Activated CD4-positive, alpha-beta T cell treated with anti-CD3 and anti-CD28 coated beads for 36 hours (primary cell): ENCODE results near the gene PHF12. TPM values are rescaled to one million over a fixed set of nuclear protein-coding genes. Genes with fewer than 3 reads are reported as not detected.
"Not testable (repeated sequence)": the region's sequence is repeated elsewhere in the genome, so short reads cannot be mapped to it uniquely, and the experiment has no call there.

Source experiments
- ATAC-seq: fragments of 200-7000 bp; cut with Tn5 transposase; one replicate; pipeline ENCODE4 v1.10.0; 2021; ENCODE audit warnings: mild to moderate bottlenecking, moderate library complexity
- CTCF ChIA-PET: fragments of 350-600 bp; sonication (Branson Sonifier 250); formaldehyde crosslinking; loops from one replicate; lab custom pipeline; 2021; ENCODE audit warnings: antibody characterized with exemption; lab: Charles Lee
- POLR2A ChIA-PET: fragments of 350-600 bp; sonication (Branson Sonifier 250); formaldehyde crosslinking; loops from one replicate; lab custom pipeline; 2021; ENCODE audit warnings: antibody characterized with exemption, inconsistent platforms; lab: Charles Lee
- DNase-seq: peaks from one replicate; pipeline ENCODE4 v3.0.0-alpha.2; 2020
- H3K27ac Mint-ChIP-seq: one replicate; pipeline ENCODE4 v1.8.0; 2021; ENCODE audit warnings: mixed read lengths
- H3K27me3 Mint-ChIP-seq: one replicate; pipeline ENCODE4 v1.8.0; 2021; ENCODE audit warnings: mixed read lengths
- H3K36me3 Mint-ChIP-seq: one replicate; pipeline ENCODE4 v1.8.0; 2021; ENCODE audit warnings: low read depth, mixed read lengths
- H3K4me1 Mint-ChIP-seq: one replicate; pipeline ENCODE4 v1.8.0; 2021; ENCODE audit warnings: mixed read lengths
- H3K4me3 Mint-ChIP-seq: one replicate; pipeline ENCODE4 v1.8.0; 2021; ENCODE audit warnings: mild to moderate bottlenecking, moderate library complexity, mixed read lengths
- H3K9me3 Mint-ChIP-seq: one replicate; pipeline ENCODE4 v1.8.0; 2021; ENCODE audit warnings: low read depth, mixed read lengths
- intact Hi-C, 2 experiments: fragments of 100-400 bp; cut with DNase I in 1 of 2; cut with micrococcal nuclease in 1 of 2; formaldehyde crosslinking; loops; one replicate each; pipeline versions ENCODE4 v1.14.2 to v1.15.1; 2022 to 2024; cut with DNase I, micrococcal nuclease
- total RNA-seq, 2 experiments: library from RNA; stranded (reverse); gene quantifications; one replicate each; pipeline ENCODE4 v1.2.3, GENCODE V29; 2021

PHF12 gene
- total RNA-seq, 2 experiments from 2014 or later, result 48.6 to 52.3 TPM

DNA sequence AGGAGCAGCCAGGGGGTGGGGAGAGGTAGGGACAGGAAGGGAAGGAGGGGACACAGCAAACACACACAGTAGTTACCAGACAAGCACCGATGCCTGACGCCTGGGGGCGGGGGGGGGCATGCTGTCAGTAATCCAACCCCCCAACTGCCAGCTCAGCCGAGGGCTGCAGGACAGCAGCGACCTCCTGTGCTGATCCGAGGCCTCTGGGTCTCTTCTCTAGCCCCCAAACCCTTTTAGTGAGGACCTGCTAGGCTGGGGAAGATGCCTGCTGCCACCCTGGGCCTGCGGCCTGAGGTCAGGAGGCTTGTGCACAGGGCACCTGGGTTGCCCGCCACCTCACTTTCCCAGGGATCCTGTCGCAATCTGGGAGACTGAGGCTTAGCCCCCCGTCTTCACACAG lies 65.4 kb downstream of the PHF12 start:
- Mint-ChIP-seq H3K27me3 (no peaks in the 10 kb centered on the region), H3K4me1 (peaks cover 9% of the 10 kb centered on the region), H3K27ac (no peak overlapping the region), H3K9me3 (no peaks in the 10 kb centered on the region), H3K4me3 (no peak overlapping the region), H3K36me3 (peaks cover 19% of the 10 kb centered on the region)
- POLR2A ChIA-PET, result no interaction called here
- DNase-seq (no peak), ATAC-seq (no peak)
- intact Hi-C loops, result no loop called here
- CTCF ChIA-PET, result interaction anchor here (1.3 kb wide), 1 partner anchor 17 kb away, joined by 3 read pairs; no protein-coding TSS in a partner anchor

DNA sequence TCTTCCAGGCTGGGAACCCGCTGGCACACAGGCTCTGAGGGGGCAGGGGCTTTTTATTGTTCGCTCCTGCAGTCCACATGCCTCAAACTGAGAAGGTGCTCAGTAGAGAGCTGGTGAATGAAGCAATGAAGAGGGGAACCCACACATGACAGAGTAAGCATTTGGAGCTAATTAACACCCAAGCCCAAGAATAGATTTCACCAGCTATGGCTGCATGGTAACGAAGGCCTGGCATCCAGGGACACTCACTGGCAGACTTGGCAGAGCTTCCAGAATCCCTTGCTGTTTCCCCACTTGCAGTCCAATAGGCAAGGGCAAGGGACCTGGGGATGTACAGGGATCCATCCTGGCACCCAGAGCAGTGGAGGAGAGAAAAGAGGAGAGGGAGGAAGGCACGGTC lies 66.0 kb downstream of the PHF12 start:
- ATAC-seq, result no peak
- peaks cover 20% of the 10 kb centered on the region for H3K36me3 Mint-ChIP-seq

DNA sequence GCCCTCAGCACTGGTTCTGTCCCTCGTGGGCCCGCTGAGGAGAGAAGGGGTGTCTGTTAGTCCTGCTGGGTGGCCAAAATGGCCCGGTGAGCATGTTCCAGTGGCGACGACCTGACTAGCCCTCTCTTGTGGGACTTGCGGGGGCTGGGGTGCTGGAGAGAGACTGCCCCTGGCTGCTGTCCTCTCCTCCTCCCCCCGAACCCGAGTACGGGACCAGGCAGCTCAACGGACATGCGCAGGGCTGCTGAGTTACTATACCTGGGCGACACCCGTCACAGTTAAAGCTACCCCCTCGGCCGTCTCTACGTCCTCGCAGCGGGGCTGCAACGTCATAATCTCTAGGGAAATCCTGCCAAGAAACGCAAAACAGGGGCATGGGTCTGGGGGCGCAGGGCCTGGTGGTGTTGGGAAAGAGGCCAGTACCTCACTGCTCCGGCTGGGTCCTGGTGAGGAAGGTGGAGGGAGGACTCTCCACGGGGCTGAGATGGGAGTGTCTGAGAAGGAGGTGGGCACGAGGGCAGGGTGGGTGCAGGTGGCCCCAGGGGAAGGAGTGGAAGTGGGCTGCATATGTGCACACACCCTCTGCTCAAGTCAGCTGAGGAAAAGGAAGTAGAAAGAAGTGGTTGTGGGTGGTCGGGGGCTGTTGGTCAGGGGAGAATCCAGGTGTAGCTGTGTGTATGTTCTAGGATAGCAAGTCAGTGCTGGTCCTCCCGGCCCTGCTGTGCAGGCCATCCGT lies 67.2 kb downstream of the PHF12 start:
- DNase-seq (no peak), ATAC-seq (no peak)
- intact Hi-C loops, result no loop called here
- H3K4me1 Mint-ChIP-seq, result no peaks in the 10 kb centered on the region
- no peaks in the 10 kb centered on the region for H3K27me3 Mint-ChIP-seq
- H3K27ac Mint-ChIP-seq, result no peak overlapping the region
- ChIA-PET CTCF (no interaction called here), POLR2A (no interaction called here)
- H3K9me3 Mint-ChIP-seq, result no peaks in the 10 kb centered on the region
- no peak overlapping the region for H3K4me3 Mint-ChIP-seq
- H3K36me3 Mint-ChIP-seq, result peaks cover 23% of the 10 kb centered on the region

More for the DNA sequence above, 66.0 kb downstream of the PHF12 start:
- CTCF ChIA-PET, result interaction anchor here (1.3 kb wide), 1 partner anchor 17 kb away, joined by 3 read pairs; no protein-coding TSS in a partner anchor
- Mint-ChIP-seq H3K9me3 (no peaks in the 10 kb centered on the region), H3K27ac (no peak overlapping the region), H3K4me3 (no peak overlapping the region), H3K27me3 (no peaks in the 10 kb centered on the region), H3K4me1 (peaks cover 5% of the 10 kb centered on the region)
- intact Hi-C loops, result no loop called here
- no peak for DNase-seq
- POLR2A ChIA-PET, result no interaction called here

DNA sequence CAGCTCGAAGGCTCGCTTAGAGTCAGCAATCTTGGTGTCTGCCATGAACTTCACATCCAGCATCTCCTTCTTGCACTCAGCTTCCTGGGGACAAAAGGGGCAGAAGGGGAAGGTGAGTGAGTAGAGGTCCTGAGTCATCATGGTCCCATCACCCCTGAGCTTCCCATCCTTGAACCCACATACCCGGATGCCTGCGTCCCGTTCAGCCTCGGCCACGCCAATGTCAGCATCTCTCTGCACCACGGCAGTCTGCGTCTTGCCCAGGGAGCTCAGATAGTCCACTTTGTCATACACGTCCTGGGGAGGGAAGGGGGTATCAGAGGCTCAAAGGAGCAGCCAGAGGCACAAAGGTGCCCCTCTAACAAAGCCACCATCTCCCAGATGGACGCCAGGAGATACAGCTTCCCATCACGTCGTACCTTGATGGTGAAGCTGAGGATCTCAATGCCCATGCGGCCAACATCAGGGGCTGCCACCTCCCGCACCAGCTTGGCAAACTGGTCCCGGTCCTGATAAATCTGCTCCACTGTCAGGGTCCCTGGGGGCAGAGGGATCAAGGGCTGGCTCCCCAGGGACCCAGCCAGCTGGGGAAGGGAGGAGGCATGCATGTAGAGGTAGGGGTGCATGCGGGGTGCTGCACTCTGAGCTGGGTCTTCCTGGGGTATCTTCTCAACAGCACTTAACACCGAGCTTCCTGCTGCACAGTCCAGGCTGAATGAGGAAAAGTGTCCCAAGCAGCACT lies 69.0 kb downstream of the PHF12 start:
- no peak for ATAC-seq
- intact Hi-C loops, result no loop called here
- Mint-ChIP-seq H3K27me3 (no peaks in the 10 kb centered on the region), H3K4me3 (no peak overlapping the region), H3K36me3 (peaks cover 28% of the 10 kb centered on the region), H3K27ac (no peak overlapping the region), H3K4me1 (peaks cover 12% of the 10 kb centered on the region), H3K9me3 (no peaks in the 10 kb centered on the region)
- ChIA-PET POLR2A (interaction anchor here (0.5 to 0.6 kb wide), 2 partner anchors 11 to 141 kb away, joined by 4 to 5 read pairs; no protein-coding TSS in a partner anchor), CTCF (no interaction called here)
- DNase-seq, result no peak

DNA sequence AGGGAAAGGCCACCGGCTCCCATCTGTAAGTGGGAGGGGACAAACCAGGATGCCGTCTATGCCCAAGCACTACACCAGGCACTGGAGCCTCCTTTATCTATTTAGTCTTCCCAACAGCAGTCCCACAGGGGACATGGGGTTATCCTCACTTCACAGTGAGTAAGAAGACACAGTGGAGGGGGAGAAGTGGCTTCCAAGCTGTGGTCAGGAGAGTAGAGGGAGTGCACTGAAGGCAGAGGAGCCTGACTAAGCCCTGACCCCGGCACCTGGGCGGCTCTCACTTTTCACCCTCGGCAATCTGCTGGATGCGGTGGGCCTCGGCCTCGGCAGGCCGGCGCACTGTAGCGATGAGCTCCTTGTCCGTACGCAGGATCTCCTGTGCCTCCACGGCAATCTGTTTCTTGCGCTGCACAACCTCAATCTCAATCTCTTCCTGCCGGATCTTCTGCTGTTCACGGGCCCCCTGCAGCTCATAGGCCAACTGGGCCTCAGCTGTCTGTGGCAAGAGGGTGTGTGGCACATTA lies 69.7 kb downstream of the PHF12 start:
- DNase-seq, result no peak
- H3K9me3 Mint-ChIP-seq, result no peaks in the 10 kb centered on the region
- H3K4me3 Mint-ChIP-seq, result no peak overlapping the region
- peaks cover 16% of the 10 kb centered on the region for H3K4me1 Mint-ChIP-seq
- peaks cover 29% of the 10 kb centered on the region for H3K36me3 Mint-ChIP-seq
- CTCF ChIA-PET, result interaction anchor here (0.6 kb wide), 1 partner anchor 27 kb away, joined by 3 read pairs; the partner anchor contains the start of gene ERAL1
- intact Hi-C loops, result no loop called here
- no peaks in the 10 kb centered on the region for H3K27me3 Mint-ChIP-seq
- no peak for ATAC-seq
- no peak overlapping the region for H3K27ac Mint-ChIP-seq
- POLR2A ChIA-PET, result interaction anchor here (0.5 to 0.6 kb wide), 2 partner anchors 12 to 140 kb away, joined by 4 to 5 read pairs; no protein-coding TSS in a partner anchor

DNA sequence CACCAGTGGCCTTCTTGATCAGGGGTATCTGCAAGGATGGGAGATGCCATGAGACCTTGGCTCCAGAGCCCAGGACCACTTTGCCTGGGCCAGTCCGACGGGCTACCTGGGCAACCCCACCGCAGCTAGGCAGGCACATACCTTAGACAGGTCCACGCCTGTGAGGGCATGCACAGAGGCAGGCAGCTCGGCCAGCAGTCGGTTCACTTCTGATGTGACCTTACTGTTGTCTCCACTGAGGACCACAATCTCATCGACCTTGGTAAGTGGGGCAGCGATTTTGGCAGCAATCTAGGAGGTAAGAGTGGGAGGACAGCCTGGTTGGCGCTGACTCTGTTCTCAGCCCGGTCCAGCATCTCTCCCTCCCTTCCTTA lies 70.8 kb downstream of the PHF12 start:
- Mint-ChIP-seq H3K27me3 (no peaks in the 10 kb centered on the region), H3K36me3 (peaks cover 29% of the 10 kb centered on the region), H3K4me1 (peaks cover 26% of the 10 kb centered on the region), H3K9me3 (no peaks in the 10 kb centered on the region), H3K4me3 (no peak overlapping the region), H3K27ac (no peak overlapping the region)
- ChIA-PET POLR2A (no interaction called here), CTCF (interaction anchor here (0.6 kb wide), 1 partner anchor 21 kb away, joined by 3 read pairs; no protein-coding TSS in a partner anchor)
- ATAC-seq (no peak), DNase-seq (no peak)
- intact Hi-C loops, result no loop called here

DNA sequence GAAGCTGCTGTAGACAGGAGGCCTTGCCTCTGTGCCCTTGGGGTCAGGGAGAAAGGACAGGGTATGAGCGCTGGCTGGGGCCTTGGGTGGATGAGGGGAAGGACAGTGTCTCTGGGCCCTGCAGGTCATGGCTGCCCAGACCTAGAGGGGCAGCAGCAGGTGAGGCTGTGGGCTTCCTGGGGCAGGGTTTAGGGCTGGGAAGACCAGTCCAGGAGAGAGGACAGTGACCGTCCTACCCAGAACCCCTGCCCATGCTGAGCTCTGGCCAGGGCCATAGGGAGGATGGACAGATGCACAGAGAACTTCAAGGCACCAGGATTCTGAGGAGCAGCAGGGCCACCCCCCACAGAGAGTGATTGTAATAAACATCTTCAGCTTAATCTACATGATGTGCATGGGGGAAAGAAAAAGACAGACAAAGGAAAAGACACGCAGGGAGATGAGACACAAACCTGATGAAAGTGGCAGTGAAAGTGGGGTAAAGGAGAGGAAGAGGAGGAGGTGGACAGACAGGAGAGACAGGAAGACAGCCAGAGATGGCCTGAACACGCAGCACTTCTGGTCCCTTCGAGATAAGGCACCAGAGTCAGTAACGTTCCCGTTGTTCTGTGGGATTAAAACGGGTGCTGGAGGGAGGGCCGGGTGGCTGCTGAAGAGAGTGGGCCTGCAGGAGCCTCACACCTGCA lies 71.3 kb downstream of the PHF12 start:
- no peak overlapping the region for H3K4me3 Mint-ChIP-seq
- peaks cover 29% of the 10 kb centered on the region for H3K4me1 Mint-ChIP-seq
- peaks cover 29% of the 10 kb centered on the region for H3K36me3 Mint-ChIP-seq
- DNase-seq (no peak), ATAC-seq (no peak)
- H3K9me3 Mint-ChIP-seq, result no peaks in the 10 kb centered on the region
- no peak overlapping the region for H3K27ac Mint-ChIP-seq
- no peaks in the 10 kb centered on the region for H3K27me3 Mint-ChIP-seq
- intact Hi-C loops, result no loop called here
- CTCF ChIA-PET, result interaction anchor here (0.6 to 2.1 kb wide), 4 partner anchors 22 to 129 kb away, joined by 3 to 17 read pairs (median 3); no protein-coding TSS in a partner anchor
- POLR2A ChIA-PET, result no interaction called here

DNA sequence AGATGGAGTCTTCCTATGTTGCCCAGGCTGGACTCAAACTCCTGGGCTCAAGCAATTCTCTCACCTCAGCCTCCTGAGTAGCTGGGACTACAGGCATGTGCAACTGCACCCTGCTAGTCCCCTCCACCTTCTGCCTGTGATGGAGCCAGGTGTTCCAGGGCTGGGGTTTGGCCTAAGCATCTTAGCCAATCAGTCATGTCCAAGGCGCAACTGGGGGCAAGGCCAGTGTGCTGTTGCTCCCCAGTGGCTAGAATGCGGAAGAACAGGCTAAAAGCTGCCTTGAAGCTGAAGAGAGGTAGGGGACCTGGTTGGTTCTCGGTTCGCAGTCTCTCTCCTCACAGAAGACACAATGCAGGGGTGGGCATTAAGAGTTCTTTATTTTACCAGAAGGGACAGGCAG lies 72.3 kb downstream of the PHF12 start:
- H3K27ac Mint-ChIP-seq, result no peak overlapping the region
- H3K4me3 Mint-ChIP-seq, result no peak overlapping the region
- ChIA-PET POLR2A (interaction anchor here (0.6 kb wide), 1 partner anchor 10 kb away, joined by 4 read pairs; no protein-coding TSS in a partner anchor), CTCF (interaction anchor here (0.8 to 2.1 kb wide), 6 partner anchors 18 to 151 kb away, joined by 3 to 17 read pairs (median 4); partner anchors contain the start of gene NEK8)
- DNase-seq (peak; percentile 55), ATAC-seq (no peak)
- no peaks in the 10 kb centered on the region for H3K9me3 Mint-ChIP-seq
- no peaks in the 10 kb centered on the region for H3K27me3 Mint-ChIP-seq
- intact Hi-C loops, result no loop called here
- peaks cover 29% of the 10 kb centered on the region for H3K36me3 Mint-ChIP-seq
- H3K4me1 Mint-ChIP-seq, result peaks cover 31% of the 10 kb centered on the region

DNA sequence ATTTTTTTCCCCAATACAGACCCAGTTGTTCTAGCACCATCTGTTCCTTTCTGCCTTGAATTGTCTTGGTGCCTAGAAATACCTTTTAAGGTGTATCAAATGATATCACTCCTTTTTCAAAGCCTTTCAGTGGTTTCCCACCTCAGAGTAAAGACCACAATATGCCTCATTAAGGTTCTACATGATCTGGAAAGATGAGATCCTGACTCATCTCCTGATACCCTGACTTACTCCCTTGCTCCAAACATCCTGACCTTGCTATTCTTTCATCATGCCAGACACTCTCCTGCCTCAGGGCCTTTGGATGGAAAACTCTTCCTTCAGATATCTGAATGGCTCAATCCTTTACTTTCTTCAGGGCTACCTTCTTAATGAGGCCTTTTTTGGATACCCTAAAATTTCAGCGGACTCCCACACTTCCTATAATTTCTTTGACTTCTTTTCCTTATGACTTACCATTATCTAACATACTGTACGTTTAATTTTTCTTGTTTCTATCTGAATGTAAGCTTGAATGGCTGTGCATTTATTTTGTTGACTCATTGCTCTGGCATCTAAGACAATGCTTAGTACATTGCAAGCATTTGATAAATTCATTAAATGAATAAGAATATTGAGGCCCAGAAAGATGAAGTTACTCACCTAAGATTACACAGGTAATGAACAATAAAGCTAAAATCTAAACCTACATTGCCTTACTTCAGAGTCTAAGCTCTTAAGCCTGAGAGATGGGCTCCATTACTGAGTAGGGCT lies 73.0 kb downstream of the PHF12 start:
- POLR2A ChIA-PET, result interaction anchor here (0.6 kb wide), 1 partner anchor 11 kb away, joined by 4 read pairs; no protein-coding TSS in a partner anchor
- CTCF ChIA-PET, result interaction anchor here (0.8 to 2.1 kb wide), 5 partner anchors 18 to 150 kb away, joined by 3 to 17 read pairs (median 4); partner anchors contain the start of gene NEK8
- Mint-ChIP-seq H3K36me3 (peaks cover 29% of the 10 kb centered on the region), H3K9me3 (no peaks in the 10 kb centered on the region), H3K27ac (peak overlapping the region; percentile 39), H3K4me1 (peaks cover 31% of the 10 kb centered on the region), H3K27me3 (no peaks in the 10 kb centered on the region), H3K4me3 (no peak overlapping the region)
- ATAC-seq (peak; percentile 44), DNase-seq (no peak)
- intact Hi-C loops, result no loop called here

DNA sequence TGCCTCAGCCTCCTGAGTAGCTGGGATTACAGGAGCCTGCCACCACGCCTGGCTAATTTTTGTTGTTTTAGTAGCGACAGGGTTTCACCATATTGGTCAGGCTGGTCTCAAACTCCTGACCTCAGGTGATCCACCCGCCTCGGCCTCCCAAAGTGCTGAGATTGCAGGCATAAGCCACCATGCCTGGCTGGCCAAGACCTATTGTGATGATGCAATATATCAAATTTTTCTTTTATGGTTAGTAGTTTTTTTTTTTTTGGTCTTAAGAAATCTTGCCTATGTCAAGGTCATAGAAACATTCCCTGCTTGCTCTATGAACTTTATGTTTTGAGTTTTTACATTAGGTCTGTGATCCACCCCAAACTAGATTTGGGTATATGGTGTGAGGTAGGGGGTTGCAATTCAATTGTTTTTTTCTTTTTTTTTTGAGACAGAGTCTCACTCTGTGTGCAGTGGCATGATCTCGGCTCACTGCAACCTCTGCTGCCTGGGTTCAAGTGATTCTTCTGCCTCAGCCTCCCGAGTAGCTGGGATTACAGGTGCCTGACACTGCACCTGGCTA lies 74.1 kb downstream of the PHF12 start:
- POLR2A ChIA-PET, result not testable (repeated sequence)

More for the DNA sequence above, 74.1 kb downstream of the PHF12 start:
- peaks cover 21% of the 10 kb centered on the region for H3K36me3 Mint-ChIP-seq
- CTCF ChIA-PET, H3K27me3 Mint-ChIP-seq, H3K9me3 Mint-ChIP-seq, DNase-seq, H3K27ac Mint-ChIP-seq, ATAC-seq, H3K4me3 Mint-ChIP-seq: not testable (repeated sequence)
- H3K4me1 Mint-ChIP-seq, result peaks cover 33% of the 10 kb centered on the region
- intact Hi-C loops, result loop anchor here in 1 of 2 experiments (2.0 kb wide), 2 partner anchors 22 to 34 kb away; partner anchors contain the start of genes ERAL1 and FAM222B
